Femur (tissue), 1 donor: Measurements from ENCODE around the gene SLC2A3.
"Not testable (repeated sequence)": the region's sequence is repeated elsewhere in the genome, so short reads cannot be mapped to it uniquely, and the experiment has no call there.

ENCODE experiments used
- DNase-seq: peaks from one replicate; pipeline ENCODE4 v3.0.0-alpha.2; 2017

The SLC2A3 gene

DNA sequence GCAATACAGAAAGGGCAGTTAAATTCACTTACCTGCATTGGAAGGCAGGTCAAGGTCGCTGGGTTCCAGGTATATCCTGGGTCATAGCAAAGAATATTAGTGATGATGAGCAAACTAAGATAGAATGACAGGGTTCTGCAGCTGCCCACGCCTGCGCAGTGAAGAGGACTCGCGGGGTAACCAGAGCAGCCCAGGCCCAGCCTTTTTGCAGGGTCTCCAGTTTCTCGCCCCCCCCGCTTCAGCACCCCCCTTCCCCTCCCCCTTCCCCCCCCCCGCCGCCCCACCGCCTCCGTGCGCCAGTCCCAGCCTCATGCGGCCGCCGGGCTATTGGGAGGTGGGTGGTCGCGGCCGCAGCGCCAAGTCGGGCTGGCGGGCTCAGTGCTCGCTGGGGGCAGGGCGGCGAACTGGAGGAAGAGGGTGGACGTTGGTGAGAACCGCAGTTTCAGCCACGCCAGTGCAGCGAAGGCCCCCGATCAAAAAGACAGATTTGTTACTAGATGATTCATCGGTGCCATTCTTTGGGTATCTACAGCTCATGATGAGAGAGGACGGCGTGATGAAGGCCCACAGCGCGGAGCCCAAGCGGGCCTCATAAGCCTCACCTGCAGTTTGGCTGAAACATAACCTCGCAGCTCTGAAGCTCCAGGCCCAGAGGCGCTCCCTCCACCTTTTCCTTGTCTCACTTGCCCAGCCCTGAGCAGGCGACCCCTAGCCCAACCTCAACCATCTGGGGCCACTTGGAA, 20.2 kb downstream of the SLC2A3 start:
- no peak for DNase-seq

DNA sequence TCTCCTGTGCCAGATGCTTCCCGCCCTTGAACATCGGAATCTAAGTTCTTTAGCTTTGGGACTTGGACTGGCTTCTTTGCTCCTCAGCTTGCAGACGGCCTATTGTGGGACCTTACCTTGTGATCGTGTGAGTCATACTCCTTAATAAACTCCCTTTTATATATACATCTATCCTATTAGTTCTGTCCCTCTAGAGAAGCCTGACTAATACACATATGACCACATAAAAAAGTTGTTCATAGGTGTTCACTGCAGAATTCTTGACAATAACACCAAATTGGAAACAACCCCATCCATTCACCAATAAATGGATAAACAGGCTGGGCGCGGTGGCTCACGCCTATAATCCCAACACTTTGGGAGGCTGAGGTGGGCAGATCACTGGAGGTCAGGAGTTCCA, 25.9 kb downstream of the SLC2A3 start:
- DNase-seq: not testable (repeated sequence)

- no peak for DNase-seq
These were observed 29.0 kb downstream of the SLC2A3 start for GRCh38 chr12:7907009-7907408.

GRCh38 chr12:7906303-7906702, 29.7 kb downstream of the SLC2A3 start:
- not testable (repeated sequence) for DNase-seq

DNA sequence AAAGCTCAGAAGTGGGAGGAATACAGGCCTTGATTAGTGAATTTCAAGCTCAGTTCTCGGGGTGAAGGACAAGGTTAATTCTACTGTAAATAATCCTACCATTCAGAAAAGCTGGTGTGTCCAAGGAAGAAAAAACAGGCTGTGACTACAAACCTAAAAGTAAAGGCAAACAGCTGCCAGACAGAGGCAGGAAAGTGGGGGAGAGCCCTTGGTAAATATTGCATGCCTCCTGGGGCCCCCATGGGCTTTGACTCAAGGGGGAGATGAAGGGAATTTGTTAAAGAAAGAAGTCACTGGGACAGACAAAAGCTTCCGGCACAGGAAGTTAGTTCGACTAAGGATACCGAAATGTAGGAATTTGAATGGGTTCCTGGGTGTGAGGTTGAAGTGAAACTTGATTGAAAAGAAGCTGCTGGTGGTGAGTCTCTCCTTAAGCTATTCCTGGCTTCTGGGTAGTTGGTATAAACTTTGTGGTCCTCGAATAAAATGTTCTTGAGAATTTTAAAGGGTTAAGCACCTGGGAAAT, 30.3 kb downstream of the SLC2A3 start:
- DNase-seq: not testable (repeated sequence)

GRCh38 chr12:7905071-7905470, 30.9 kb downstream of the SLC2A3 start:
- DNase-seq: no peak

DNA sequence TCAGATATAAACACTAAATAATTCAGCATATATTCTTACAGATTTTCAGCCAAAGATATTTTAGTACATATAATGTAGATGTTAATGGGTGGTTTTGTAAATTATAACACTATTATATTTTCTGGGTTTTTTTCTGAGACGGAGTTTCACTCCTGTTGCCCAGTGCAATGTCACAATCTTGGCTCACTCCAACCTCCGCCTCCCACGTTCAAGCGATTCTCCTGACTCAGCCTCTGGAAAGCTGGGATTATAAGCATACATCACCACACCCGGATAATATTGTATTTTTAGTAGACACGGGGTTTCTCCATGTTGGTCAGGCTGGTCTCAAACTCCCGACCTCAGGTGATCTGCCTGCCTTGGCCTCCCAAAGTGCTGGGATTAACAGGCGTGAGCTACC, 33.6 kb downstream of the SLC2A3 start:
- not testable (repeated sequence) for DNase-seq

DNA sequence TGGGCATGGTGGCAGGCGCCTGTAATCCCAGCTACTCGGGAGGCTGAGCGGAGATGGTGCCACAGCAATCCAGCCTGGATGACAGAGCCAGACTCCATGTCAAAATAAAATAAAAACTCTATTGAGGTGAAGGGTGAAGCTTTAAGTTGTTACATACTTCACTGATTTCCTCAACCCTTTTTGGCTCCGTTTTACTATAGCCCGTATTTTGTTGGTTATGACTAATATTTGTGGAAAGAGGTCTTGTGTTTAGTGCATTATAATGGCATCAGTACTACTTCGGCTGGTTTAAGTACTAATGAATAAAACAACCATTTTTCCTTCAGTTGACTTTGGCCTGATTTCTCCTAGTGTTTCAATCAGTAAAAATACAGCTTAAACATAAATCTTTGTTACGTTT, 36.2 kb downstream of the SLC2A3 start:
- DNase-seq: no peak

DNA sequence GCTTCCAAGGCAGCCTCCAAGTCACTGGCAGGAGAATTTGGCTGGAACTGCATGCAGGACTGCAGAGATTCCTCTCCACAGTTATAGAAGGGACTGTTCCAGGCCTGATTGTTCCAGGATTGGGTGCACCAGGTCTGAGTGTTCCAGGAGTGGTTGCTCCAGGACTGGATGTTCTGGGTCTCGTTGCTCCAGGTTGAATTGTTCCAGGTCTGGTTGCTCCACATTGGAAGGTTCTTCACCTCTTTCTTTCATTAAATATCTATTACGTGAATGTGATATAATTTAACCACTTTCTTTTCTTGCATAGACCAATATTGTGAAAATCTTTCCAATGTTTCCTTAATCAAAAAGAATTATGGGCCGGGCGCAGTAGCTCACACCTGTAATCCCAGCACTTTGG, 39.3 kb downstream of the SLC2A3 start:
- DNase-seq: not testable (repeated sequence)

DNA sequence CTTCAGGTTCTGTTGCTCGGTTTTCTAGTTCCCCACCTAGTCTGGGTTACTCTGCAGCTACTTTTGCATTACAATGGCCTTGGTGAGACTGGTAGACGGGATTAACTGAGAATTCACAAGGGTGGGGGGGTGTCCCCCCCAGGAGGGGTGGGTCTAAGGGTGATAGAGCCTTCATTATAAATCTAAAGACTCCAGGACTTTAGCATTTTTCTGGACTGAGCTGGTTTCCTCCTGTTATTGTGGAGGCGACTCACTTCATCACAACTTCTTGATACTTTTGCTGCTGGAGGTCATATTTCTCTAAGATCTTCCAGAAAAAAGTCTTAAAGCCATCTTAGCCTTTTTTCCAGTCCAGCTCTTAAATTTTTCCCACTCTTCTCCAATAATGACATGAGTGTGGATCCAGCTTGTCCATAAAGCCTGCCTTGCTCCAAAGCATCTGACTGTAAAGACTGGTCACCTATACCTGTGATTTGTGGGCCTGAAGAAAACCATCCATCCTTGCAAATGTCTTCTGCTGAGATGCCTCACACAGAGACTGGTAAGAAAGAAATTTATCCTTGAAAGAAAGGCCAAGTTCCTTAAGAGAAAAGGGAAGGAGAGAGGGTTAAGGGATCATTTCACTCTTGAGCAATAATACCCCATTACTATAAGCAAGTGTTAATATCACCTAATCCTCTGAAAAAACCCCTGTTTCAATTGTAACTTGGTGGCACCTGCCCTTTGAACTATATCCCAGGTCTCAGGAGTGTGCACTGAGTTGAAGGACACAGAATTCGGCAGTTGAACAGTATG, 43.6 kb downstream of the SLC2A3 start:
- DNase-seq: no peak

GRCh38 chr12:7884689-7885088, 51.3 kb downstream of the SLC2A3 start:
- DNase-seq: no peak

- not testable (repeated sequence) for DNase-seq
These were observed 54.3 kb downstream of the SLC2A3 start for GRCh38 chr12:7881736-7882120.

GRCh38 chr12:7880952-7881735, 54.8 kb downstream of the SLC2A3 start:
- DNase-seq: not testable (repeated sequence)

- no peak for DNase-seq
These were observed 56.7 kb downstream of the SLC2A3 start for GRCh38 chr12:7879246-7879645.

- no peak for DNase-seq
These were observed 58.6 kb downstream of the SLC2A3 start for GRCh38 chr12:7877420-7877819.

DNA sequence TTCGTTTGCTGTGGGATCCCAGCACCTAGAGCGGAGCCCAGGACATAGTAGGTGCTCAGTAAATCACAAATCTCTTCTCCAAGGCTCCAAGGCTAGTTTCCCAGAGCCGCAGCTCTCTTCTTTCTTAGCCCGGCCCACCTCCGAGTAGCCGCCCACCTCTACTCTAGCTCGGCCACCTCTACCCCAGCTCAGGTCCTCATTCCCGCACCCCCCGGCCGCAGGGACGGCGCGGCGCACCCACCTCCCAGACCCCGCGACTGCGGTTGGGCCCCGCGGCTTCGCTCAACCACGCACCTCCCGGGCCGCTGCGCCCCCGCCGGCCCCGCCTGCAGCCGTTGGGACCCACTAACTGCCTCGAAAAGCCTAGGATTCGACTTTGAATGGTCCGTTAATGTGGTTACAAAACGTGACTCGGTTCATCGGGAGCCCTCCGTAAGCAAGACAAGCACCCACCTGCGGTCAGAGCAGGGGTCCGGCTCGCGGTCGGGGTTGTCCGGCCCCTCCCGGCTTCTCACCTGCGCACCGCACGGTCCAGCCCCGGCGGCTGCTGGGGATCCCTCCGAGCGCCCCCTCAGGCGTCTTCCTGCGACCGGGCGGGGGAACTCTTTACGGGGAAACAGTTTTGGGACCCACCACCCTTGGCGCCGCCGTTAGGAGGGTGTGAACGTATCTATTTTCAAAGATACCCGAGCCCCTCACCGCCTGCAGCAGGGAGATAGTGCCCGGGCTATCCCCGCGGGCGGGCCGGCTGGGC, 63.2 kb downstream of the SLC2A3 start, which contains the start of gene SLC2A14:
Gene SLC2A14 (minus strand): TSS at position 350 of the 754 bp plus-strand sequence. CDS start 3,035 bp downstream, outside the sequence.
- DNase-seq: no peak

- DNase-seq: no peak
These were observed 65.7 kb downstream of the SLC2A3 start for GRCh38 chr12:7870335-7870734.
